Esophagus muscularis mucosa (tissue), 4 donors: ENCODE results near the gene NMRK1. TPM values are rescaled to one million over a fixed set of nuclear protein-coding genes. Genes with fewer than 3 reads are reported as not detected.

ENCODE experiments used
- DNase-seq: peaks from one replicate; pipeline ENCODE4 v3.0.0-alpha.2; 2017; ENCODE audit errors: extremely low spot score
- H3K27ac ChIP-seq, 4 donors: fragments of 200-600 bp; sonication (generic); replicated peaks in 1 of 4; 1 replicate in 3 of 4; 2 replicates in 1 of 4; pipeline ENCODE4 v1.5.1; 2016 to 2019; ENCODE audit warnings: mild to moderate bottlenecking in 1 of 4
- H3K27me3 ChIP-seq, 4 donors: fragments of 200-600 bp; sonication (generic); one replicate each; pipeline versions ENCODE4 v1.5.1 to v1.6.0; 2016 to 2019
- H3K36me3 ChIP-seq, 4 donors: fragments of 200-600 bp; sonication (generic); one replicate each; pipeline ENCODE4 v1.5.1; 2016 to 2019
- H3K4me1 ChIP-seq, 4 donors: fragments of 200-600 bp; sonication (generic); one replicate each; pipeline ENCODE4 v1.5.1; 2016 to 2019
- H3K4me3 ChIP-seq, 4 donors: fragments of 200-600 bp; sonication (generic); 1 replicate in 2 of 4; 2 replicates in 2 of 4; pipeline ENCODE4 v1.5.1; 2016 to 2019; ENCODE audit warnings: mild to moderate bottlenecking in 4 of 4, moderate library complexity in 1 of 4
- H3K9me3 ChIP-seq, 4 donors: fragments of 200-600 bp; sonication (generic); 1 replicate in 3 of 4; 2 replicates in 1 of 4; pipeline ENCODE4 v1.5.1; 2016 to 2019
- EP300 ChIP-seq: sonication (generic); formaldehyde crosslinking; IDR thresholded peaks from one replicate; pipeline ENCODE4 v1.6.1; 2017; ENCODE audit warnings: antibody characterized with exemption
- POLR2A ChIP-seq: fragments of 450-650 bp; IDR thresholded peaks from one replicate; pipeline ENCODE4 v1.6.1; 2017; ENCODE audit warnings: antibody characterized with exemption, moderate library complexity, mild to moderate bottlenecking, low read depth
- POLR2AphosphoS5 ChIP-seq, 2 donors: sonication (generic); formaldehyde crosslinking; IDR thresholded peaks; one replicate each; pipeline ENCODE4 v1.6.1; 2017; ENCODE audit warnings: antibody characterized with exemption in 2 of 2
- WGBS: methylation state at CpG from one replicate; pipeline ENCODE4 v1.1.5; 2018; 5-methylcytosine and 5-hydroxymethylcytosine counted together
- intact Hi-C: fragments of 100-400 bp; cut with DNase I; formaldehyde crosslinking; loops from one replicate; pipeline ENCODE4 v1.15.1; 2023
- total RNA-seq, 4 donors: library from RNA; depleted of rRNA; stranded (reverse); fragments of >200 nt; gene quantifications; one replicate each; pipeline versions ENCODE4 v1.1.0 to v1.2.1, GENCODE V29; 2016
- TF ChIP-seq, protein P1 (sequence below), 3 experiments: fragments of 200-600 bp in 2 of 3; fragments of 450-650 bp in 1 of 3; sonication (generic) in 2 of 3; IDR thresholded peaks; one replicate each; pipeline ENCODE4 v1.5.1; 2017 to 2019; ENCODE audit warnings: antibody characterized with exemption in 3 of 3, mild to moderate bottlenecking in 2 of 3, moderate library complexity in 1 of 3

Gene NMRK1
- total RNA-seq, 4 donors from 2014 or later: 5.4 to 18.3 (median 10.0) TPM

DNA sequence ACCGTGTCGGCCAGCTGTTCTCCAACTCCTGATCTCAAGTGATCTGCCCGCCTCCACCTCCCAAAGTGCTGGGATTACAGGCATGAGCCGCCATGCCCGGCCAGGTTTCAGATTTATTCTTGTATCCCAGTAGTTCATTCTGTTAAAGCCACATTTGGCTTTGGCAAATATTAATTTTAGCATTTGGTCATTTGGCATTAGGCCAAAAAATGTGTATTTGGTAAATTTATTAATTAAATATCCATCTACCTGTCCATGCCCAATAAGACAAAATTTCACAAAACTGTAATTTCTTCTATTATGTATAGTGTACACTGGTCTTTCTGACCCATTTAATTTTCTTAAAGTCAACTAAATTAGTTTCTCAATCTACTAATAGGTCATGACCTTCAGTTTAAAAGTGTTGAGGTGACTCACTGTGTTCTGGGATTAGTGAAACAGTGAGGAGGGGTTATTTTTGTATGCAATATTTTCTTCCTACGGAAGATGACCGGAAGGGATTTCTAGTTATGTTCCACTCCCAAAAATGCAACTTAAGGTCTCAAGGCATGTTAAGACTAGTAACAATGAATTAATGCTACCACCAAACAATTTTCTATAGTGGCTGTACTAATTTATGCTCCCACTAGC, 21.4 kb upstream of the NMRK1 start:
- TF ChIP-seq POLR2A (no peak), POLR2AphosphoS5 (IDR thresholded peaks at IDR 0.05) (no peak)
- TF ChIP-seq, protein P1, sequence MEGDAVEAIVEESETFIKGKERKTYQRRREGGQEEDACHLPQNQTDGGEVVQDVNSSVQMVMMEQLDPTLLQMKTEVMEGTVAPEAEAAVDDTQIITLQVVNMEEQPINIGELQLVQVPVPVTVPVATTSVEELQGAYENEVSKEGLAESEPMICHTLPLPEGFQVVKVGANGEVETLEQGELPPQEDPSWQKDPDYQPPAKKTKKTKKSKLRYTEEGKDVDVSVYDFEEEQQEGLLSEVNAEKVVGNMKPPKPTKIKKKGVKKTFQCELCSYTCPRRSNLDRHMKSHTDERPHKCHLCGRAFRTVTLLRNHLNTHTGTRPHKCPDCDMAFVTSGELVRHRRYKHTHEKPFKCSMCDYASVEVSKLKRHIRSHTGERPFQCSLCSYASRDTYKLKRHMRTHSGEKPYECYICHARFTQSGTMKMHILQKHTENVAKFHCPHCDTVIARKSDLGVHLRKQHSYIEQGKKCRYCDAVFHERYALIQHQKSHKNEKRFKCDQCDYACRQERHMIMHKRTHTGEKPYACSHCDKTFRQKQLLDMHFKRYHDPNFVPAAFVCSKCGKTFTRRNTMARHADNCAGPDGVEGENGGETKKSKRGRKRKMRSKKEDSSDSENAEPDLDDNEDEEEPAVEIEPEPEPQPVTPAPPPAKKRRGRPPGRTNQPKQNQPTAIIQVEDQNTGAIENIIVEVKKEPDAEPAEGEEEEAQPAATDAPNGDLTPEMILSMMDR (IDR thresholded peaks at IDR 0.05): no peak
- H3K27ac ChIP-seq: peak overlapping the region; percentile 1 to 53 (median 34)
- H3K4me1 ChIP-seq: peaks cover 17 to 38% (median 21%) of the 10 kb centered on the region in 4 donors
- H3K4me3 ChIP-seq: no peak overlapping the region
- DNase-seq: no peak
- intact Hi-C loops: no loop called here
- H3K9me3 ChIP-seq: no peaks in the 10 kb centered on the region
- no peaks in the 10 kb centered on the region for H3K27me3 ChIP-seq
- H3K36me3 ChIP-seq: no peaks in the 10 kb centered on the region
- WGBS: 89% methylated on average over 7 of the region's 7 CpGs

DNA sequence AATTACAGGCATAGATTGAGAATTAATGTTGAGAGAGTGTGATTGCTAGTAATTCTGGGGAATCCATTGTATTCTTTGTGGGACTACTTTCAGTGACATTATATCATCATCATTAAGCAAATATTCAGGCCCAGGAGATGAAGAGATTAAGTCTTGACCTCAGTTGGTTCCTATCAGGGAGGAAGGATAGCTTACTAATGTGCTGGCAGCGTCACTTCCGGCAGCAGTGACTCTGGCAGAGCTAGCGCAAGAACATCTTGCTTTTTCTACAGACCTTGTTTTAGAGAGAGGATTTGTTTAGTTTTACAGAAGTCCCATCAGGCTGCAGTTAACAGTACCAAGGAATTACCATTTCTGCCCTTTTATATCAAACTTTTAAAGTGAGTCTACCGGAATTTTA, 20.6 kb upstream of the NMRK1 start:
- Histone ChIP-seq H3K4me3 (no peak overlapping the region), H3K27ac (peak overlapping the region; percentile 1 to 53 (median 34)), H3K9me3 (no peaks in the 10 kb centered on the region), H3K36me3 (no peaks in the 10 kb centered on the region), H3K27me3 (no peaks in the 10 kb centered on the region), H3K4me1 (peaks cover 17 to 35% (median 21%) of the 10 kb centered on the region in 4 donors)
- DNase-seq: no peak
- TF ChIP-seq POLR2AphosphoS5 (IDR thresholded peaks at IDR 0.05) (peak in 1 of 2 donors; percentile 25), POLR2A (no peak)
- TF ChIP-seq, protein P1 (IDR thresholded peaks at IDR 0.05): no peak
- WGBS: 50% methylated on average over 4 of the region's 4 CpGs
- intact Hi-C loops: no loop called here

DNA sequence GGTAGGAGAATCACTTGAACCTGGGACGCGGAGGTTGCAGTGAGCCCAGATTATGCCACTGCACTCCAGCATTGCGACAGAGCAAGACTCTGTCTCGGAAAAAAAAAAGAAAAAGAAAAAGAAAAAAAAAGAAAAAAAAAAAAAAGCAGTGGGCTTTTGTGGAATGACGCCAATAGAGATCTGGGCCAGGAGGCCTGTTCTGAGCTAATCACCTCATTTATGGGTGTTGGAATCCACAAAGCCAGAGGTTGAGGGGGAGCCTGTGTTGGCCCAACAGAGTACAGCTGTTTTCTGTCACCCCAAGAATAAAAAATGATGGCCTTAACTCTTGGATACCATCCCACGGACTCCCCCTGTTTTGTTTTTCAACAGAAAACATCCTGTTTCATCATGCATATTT, 18.9 kb upstream of the NMRK1 start:
- WGBS: 71% methylated on average over 6 of the region's 6 CpGs
- no peaks in the 10 kb centered on the region for H3K27me3 ChIP-seq
- peaks cover 17 to 35% (median 21%) of the 10 kb centered on the region in 4 donors for H3K4me1 ChIP-seq
- H3K27ac ChIP-seq: peak overlapping the region in 3 of 4 donors; percentile 28 to 48 (median 37)
- H3K9me3 ChIP-seq: no peaks in the 10 kb centered on the region
- intact Hi-C loops: no loop called here
- peak in 1 of 2 donors; percentile 12 for TF ChIP-seq POLR2AphosphoS5 (IDR thresholded peaks at IDR 0.05)
- TF ChIP-seq, protein P1 (IDR thresholded peaks at IDR 0.05): no peak
- no peak for DNase-seq
- no peak overlapping the region for H3K4me3 ChIP-seq
- H3K36me3 ChIP-seq: peaks cover 0 to 6% (median 0%) of the 10 kb centered on the region in 4 donors

DNA sequence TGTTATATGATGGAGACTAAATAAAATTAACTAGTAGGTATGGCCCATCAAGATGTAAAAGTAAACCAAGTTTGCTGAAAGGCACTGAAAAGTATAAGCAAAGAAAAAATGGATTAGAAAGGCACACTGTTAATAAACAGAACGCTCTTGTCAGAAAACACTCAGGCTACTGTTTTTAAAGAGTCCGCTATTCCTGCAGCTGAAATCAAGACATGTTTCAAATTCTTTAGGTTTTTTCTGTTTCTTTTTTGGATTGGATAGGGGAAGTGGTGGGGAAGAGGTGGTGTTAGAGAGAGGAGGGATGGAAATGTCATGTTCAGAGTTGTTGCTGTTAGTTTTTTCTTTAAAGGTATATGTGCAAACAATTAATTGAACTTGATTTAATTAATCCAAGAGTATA, 17.9 kb upstream of the NMRK1 start:
- no peak for TF ChIP-seq EP300
- peaks cover 0 to 6% (median 0%) of the 10 kb centered on the region in 4 donors for H3K36me3 ChIP-seq
- H3K27me3 ChIP-seq: no peaks in the 10 kb centered on the region
- no peak overlapping the region for H3K4me3 ChIP-seq
- 56% methylated on average over 2 of the region's 2 CpGs for WGBS
- no peak overlapping the region for H3K27ac ChIP-seq
- DNase-seq: no peak
- H3K9me3 ChIP-seq: no peaks in the 10 kb centered on the region
- peaks cover 17 to 37% (median 25%) of the 10 kb centered on the region in 4 donors for H3K4me1 ChIP-seq
- intact Hi-C loops: no loop called here

DNA sequence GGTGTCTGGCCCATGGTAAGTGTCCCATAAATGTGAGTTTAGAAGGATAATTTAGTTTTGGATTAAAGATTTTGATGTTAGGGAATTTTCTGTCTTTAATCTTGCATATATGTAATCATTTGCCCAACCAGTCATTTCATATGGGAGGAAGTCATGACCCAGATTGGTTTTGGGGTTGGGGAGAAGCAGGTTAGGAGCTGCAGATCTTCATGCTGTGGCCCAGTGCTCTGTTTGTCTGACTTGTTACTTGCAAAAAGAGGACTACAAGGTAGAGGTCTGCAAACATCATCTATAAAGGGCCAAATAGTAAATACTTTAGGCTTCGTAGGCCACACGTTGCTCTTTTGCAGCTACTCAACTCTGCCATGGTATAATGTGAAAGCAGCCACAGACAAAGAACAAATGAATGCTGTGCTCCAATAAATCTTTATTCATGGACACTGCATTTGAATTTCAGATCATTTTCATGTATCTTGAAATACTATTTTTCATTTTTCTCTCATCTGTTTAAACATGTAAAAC, 17.1 kb upstream of the NMRK1 start:
- intact Hi-C loops: no loop called here
- Histone ChIP-seq H3K27ac (no peak overlapping the region), H3K4me3 (no peak overlapping the region), H3K9me3 (no peaks in the 10 kb centered on the region), H3K36me3 (peaks cover 0 to 6% (median 0%) of the 10 kb centered on the region in 4 donors), H3K4me1 (peaks cover 20 to 42% (median 32%) of the 10 kb centered on the region in 4 donors), H3K27me3 (no peaks in the 10 kb centered on the region)
- no peak for TF ChIP-seq POLR2AphosphoS5 (IDR thresholded peaks at IDR 0.05)
- no peak for TF ChIP-seq EP300
- TF ChIP-seq, protein P1 (IDR thresholded peaks at IDR 0.05): no peak
- no peak for TF ChIP-seq POLR2A
- no peak for DNase-seq
- 91% methylated on average over 2 of the region's 2 CpGs for WGBS
